ENCODE results near the gene RIT2.

The RIT2 gene

DNA sequence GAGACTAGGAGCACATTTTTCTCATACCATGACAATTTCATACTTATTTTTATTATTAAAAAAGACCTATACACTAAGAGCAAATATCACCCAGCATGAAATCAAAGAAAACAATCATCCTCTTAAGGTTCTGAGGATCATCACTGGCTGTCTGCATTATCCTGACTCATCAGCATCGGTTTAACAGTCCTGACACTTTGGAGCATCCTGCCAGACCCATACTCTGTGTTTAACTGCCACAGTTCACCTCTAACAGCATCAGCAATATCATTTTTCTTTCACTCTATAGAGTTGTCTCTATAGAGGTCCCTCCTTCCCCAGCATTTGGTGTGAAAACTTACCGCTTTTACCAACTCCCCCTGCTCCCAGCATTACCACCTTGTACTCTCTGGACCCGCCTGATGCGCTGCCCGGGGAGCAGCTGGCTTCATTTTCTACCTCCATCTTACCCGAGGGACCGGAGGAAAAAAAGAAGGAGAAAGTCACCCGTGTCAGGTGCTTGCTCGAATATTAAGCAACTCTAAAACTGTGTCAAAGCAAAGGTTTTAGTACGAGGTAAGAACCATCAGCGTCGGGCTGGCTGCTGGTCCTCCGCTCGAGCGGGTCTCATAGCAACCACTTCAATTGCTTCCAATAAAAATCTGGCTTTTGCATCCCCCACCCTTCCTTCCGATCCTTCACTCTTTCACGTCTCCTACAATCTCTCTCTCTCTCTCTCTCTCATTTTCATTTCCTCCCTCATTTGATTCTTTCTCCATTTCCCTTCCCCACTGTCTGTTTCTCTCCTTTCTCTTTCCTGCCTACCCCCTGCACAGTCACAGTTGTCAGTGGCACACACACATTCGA, at the start of gene RIT2:
Gene RIT2 (minus strand): TSS at position 610 of the 846 bp plus-strand sequence.
- TF ChIP-seq ZNF274 (IDR thresholded peaks at IDR 0.05; ENCODE audit: low read depth, low read length): no peak

DNA sequence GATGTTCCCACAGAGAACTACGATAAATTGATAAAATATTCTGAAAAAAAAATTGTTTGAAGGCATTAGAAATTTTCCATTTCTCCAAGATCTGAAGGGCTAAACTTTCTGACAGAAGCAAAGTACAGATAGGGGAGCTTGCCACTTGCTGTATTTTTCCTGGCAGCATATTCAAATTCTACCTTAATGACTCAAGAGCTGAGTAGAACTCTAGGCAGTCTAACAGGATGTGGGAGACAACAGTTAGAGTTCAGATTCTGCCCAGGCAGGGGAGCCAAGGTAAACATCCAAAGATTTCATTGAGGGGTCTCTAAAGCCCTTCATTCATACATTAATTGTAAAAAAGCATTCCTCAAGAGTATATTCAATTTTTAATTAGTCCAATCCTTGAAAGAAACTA, 46.0 kb upstream of the RIT2 start:
- no peak overlapping the region for H3K4me3 ChIP-seq (ENCODE audit: low read length)

More for the DNA sequence above, at the start of gene RIT2:
- H3K4me3 ChIP-seq (ENCODE audit: low read length): no peak within 1 kb of the TSS

DNA sequence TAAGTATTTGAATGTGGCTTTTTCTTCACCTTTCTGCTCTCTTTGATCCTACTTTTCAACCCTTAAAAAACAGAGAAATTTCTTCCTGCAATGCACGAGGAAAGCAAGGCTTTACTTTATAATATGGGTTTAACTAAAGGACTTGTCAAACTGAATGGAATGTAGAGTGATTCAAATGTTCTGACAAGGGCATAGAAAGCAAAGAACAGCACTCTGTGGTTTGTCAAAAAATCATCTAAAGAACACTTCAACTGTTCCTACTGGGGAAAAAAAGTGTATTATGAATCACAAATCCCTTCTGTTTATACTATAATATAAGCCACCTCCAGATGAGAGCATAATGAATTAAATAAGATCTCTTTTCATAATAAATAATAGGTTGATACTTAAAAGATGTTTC, 45.0 kb upstream of the RIT2 start:
- TF ChIP-seq ZNF274 (IDR thresholded peaks at IDR 0.05; ENCODE audit: low read depth, low read length): no peak
- H3K4me3 ChIP-seq (ENCODE audit: low read length): no peak overlapping the region

More for the DNA sequence above, 46.0 kb upstream of the RIT2 start:
- no peak for TF ChIP-seq ZNF274 (IDR thresholded peaks at IDR 0.05; ENCODE audit: low read depth, low read length)

DNA sequence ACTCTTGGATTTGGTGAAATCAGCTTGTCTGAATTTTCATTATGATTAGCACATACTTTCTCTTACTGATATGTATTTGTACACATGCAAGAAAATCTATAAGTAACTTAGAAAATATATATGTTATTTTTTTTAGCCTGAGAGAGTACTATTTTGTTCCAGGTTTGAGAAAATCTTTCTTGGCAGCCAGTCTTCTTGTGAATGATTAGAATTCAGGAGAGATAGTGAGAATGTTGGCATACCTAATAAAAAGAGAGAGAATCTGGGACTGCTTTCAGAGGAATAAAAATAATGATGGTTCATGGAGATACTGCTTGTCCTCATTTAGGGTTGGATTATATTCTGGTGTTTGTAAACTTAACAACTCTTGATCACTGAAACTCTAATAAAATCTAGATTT, 44.4 kb upstream of the RIT2 start:
- no peak for TF ChIP-seq ZNF274 (IDR thresholded peaks at IDR 0.05; ENCODE audit: low read depth, low read length)
- no peak overlapping the region for H3K4me3 ChIP-seq (ENCODE audit: low read length)

DNA sequence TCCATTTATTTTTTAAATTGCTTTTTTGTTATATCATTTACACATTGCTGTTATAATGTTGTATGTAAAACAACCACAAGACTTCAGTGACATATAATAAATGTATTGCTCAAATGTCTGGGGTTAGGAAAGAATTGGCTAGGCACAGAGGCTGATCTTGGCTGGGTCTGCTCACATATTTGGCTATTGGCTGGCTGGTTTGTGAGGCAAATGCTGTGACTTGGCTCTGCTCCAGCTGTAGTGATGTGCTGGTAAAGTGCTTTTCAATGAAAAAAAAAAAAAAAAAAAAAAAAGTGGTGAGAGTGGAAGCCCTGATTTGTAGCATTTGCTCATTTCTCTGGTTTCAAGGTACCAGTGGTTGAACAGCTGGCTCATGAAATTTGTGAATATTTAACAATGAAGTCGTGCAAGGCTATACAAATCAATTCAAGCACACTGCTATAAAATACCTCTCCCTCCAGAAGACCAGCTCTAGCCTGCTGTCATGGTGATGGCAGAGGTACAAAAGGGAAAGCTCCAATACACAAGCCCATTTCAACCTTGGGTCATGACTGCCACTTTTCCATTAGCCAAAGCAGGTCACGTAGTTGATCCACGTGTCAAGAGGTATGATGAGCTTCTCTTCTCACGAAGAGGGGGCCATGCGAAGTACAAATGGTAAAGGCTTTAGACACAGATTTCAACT, 43.7 kb upstream of the RIT2 start:
- TF ChIP-seq ZNF274 (IDR thresholded peaks at IDR 0.05; ENCODE audit: low read depth, low read length): no peak
- no peak overlapping the region for H3K4me3 ChIP-seq (ENCODE audit: low read length)

DNA sequence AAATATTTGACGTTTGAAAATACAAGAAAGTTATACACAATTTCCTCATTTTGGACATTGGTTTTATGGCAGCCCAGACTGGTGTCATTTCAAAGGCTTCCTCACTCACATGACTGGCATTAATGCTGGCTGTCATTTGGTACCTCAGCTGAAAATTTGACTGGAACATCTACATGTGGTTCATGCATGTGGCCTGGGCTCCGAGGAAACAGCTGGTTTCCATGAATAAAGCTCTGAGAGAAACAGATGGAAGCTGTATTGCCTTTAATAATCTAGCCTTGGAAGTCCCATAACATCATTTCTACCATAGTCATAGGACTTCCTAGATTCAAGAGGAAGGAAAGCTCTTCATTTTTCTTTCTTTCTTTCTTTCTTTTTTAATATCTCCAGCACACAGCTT, 42.9 kb upstream of the RIT2 start:
- no peak for TF ChIP-seq ZNF274 (IDR thresholded peaks at IDR 0.05; ENCODE audit: low read depth, low read length)
- no peak overlapping the region for H3K4me3 ChIP-seq (ENCODE audit: low read length)

DNA sequence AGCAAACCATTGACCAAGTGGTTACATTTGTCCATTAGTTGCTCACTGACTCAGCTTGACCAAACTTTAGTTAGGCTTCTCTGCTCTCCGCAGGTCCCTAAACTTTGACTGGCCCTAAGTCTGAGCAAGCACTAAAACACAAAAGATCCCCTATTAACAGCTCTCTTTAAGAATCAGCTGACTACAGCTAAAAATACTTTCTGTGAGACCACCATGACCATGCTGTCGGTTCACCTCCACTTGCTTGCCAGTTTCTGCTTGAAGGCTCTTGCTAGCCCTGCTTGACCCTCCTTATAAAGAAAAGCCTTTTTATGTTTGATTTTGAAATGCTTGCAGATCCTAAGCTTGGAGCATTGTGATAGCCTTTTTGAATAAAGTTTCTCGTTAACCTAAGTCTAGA, 40.4 kb upstream of the RIT2 start:
- TF ChIP-seq ZNF274 (IDR thresholded peaks at IDR 0.05; ENCODE audit: low read depth, low read length): no peak
- no peak overlapping the region for H3K4me3 ChIP-seq (ENCODE audit: low read length)

DNA sequence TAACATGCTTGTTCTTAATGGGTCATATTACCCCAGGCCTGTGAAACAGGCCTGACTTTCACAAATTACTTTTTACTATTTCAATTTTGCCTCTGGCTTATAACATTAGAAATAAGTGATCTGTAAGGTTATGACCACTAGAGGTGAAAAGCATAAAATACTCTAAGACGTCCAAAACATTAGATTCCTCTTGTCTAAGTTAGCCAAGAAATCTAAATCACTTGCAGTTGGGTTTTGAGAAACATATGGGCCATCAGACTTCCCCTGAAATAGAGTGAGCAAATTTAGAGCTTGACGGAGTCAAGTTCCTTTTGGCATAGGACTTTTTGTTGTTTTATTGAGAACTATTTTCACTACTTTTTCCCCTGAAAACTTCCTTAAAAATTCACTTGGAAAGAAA, 32.7 kb upstream of the RIT2 start:
- TF ChIP-seq ZNF274 (IDR thresholded peaks at IDR 0.05; ENCODE audit: low read depth, low read length): no peak

DNA sequence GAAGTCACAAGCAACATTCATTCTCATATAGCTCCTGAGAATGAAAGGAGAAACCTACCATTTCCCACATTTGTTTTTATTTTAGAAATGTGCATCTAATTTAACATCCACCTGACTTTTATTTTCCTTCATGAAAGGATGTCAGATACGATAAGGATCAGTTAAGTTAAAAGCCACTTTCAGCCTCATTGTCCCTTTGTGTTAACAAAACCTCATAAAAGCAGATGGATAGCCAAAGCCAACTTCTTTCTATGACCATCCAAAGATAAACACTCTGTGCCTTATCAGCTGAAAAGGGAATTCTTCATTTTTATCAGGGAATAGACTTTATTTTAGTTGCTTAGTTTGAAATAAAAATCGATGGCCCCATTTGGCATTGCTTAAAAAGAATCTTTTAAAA, 25.7 kb upstream of the RIT2 start:
- H3K4me3 ChIP-seq (ENCODE audit: low read length): no peak overlapping the region
- no peak for TF ChIP-seq ZNF274 (IDR thresholded peaks at IDR 0.05; ENCODE audit: low read depth, low read length)

More for the DNA sequence above, 32.7 kb upstream of the RIT2 start:
- H3K4me3 ChIP-seq (ENCODE audit: low read length): no peak overlapping the region

DNA sequence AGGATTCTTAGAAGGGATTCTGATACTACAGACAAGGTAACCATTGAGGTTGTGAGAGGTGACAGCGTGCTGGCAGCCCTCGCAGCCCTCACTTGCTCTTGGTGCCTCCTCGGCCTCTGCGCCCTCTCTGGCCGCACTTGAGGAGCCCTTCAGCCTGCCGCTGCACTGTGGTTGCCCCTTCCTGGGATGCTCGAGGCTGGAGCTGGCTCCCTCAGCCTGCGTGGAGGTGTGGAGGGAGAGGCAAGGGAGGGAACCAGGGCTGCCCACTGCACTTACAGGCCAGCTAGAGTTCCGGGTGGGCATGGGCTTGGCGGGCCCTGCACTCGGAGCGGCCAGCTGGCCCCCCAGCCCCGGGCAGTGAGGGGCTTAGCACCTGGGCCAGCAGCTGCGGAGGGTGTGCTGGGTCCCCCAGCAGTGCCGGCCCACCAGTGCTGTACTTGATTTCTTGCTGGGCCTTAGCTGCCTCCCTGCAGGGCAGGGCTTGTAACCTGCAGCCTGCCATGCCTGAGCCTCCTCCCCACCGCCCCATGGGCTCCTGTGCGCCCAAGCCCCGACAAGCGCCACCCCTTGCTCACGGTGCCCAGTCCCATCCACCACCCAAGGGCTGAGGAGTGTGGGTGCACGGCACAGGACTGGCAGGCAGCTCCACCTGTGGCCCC, 23.9 kb upstream of the RIT2 start:
- no peak overlapping the region for H3K4me3 ChIP-seq (ENCODE audit: low read length)
- TF ChIP-seq ZNF274 (IDR thresholded peaks at IDR 0.05; ENCODE audit: low read depth, low read length): no peak

DNA sequence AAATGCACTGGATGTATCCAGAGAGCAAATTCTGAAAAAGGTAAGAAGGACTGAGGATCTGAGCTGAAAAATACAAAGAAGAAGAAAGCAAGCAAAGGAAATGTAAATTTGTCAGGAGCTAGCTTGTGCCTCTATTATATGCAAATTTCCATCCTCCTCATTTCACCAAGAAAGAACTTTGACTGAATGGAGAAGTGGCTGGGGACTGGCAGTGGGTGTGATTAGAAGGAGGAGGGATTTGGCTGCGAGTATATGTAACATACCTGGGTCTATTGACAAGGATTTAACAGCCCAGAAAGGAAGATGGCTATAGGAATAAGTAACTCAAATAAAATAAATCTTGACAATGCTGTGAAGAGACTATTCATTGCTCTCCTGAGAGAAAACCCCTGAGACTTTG, 19.4 kb upstream of the RIT2 start:
- no peak overlapping the region for H3K4me3 ChIP-seq (ENCODE audit: low read length)
- no peak for TF ChIP-seq ZNF274 (IDR thresholded peaks at IDR 0.05; ENCODE audit: low read depth, low read length)

DNA sequence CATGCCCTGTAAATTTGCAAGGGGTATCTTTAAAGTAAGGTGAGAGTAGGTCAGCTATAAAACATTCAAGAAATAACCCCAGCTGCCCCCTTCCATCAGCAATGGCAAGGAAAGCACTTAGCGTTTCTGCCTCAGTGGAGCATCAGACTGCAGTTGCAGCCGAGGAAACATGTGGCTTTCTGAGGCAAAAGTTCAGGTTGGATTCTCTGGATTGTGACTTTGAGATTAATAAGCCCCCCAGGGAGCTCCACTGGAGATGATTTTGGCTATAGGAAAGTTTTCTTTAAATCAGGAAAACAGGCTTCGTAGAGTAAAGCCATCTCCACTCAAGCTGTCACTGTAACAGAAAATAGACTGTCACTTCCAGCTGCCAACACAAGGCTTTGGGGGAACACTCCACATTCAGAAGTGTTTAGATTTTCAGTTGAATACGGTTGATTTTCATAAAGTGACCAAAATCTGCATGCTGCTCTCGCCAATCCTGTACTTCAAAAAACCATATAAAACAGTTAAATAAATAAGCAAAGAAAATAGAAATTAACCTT, 15.3 kb upstream of the RIT2 start:
- no peak overlapping the region for H3K4me3 ChIP-seq (ENCODE audit: low read length)
- TF ChIP-seq ZNF274 (IDR thresholded peaks at IDR 0.05; ENCODE audit: low read depth, low read length): no peak

DNA sequence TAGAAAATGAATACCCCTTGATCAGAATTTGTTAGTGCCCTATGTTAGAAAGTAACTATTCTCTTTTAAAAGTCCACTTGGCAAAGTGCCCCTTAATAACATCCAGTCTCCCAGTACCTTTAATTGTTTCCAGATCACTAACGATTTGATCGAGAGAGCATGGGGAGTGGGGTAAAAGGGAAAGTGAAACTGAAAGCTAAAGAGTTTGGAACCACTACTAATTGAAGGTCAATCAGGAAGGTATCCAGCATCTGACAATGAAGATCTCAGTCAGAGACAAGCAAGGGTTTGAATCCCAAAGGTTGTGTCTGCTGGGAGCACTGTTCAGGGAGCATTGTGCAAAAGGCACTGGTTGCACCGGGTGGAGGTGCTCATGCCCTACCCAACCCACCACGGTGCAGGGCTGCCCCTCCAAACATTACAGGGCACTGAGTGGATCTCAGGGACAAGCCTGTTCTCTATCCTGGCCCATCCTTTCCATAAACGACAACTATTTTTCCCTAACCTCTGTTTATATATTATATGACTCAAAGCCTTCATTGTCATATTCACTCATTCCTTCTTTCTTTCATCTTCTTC, 14.6 kb upstream of the RIT2 start:
- no peak overlapping the region for H3K4me3 ChIP-seq (ENCODE audit: low read length)
- no peak for TF ChIP-seq ZNF274 (IDR thresholded peaks at IDR 0.05; ENCODE audit: low read depth, low read length)

DNA sequence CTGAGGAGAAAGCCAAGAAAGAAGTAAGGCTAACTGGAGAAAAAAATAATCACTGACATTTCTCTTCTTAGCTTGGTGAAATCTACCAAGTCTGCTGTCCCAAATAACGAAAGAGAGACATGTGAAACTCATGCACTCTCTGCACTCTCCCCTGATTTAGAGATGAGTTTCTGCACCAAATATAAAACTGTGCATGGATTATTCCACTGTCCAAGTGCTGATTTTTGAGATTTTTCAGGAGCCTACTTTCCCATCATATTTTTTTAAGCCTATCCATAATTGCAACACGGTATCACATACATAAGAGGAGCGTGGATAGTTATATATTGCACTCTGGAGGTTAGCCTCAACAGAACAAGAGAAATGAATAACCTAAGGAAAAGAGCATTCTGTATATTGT, 10.0 kb upstream of the RIT2 start:
- no peak for TF ChIP-seq ZNF274 (IDR thresholded peaks at IDR 0.05; ENCODE audit: low read depth, low read length)
- no peak overlapping the region for H3K4me3 ChIP-seq (ENCODE audit: low read length)
